Endothelial cell of umbilical vein (primary cell): Measurements from ENCODE around the gene HBG2. TPM values are rescaled to one million over a fixed set of nuclear protein-coding genes. Genes with fewer than 3 reads are reported as not detected.
"Not testable (repeated sequence)": the region's sequence is repeated elsewhere in the genome, so short reads cannot be mapped to it uniquely, and the experiment has no call there.

Experiments
- BruUV-seq: library from RNA; stranded (reverse); fragments of 400-500 nt; replicated peaks from 2 replicates; lab custom pipeline; 2021; lab: Mats Ljungman, UMichigan
- CTCF ChIA-PET: fragments of 300-600, 350-600 bp; sonication (Branson Sonifier 250); formaldehyde crosslinking; loops from one replicate; lab custom pipeline; 2021; ENCODE audit warnings: antibody characterized with exemption, inconsistent platforms; lab: Charles Lee
- POLR2A ChIA-PET: fragments of 300-600, 350-600 bp; sonication (Branson Sonifier 250); formaldehyde crosslinking; loops from one replicate; lab custom pipeline; 2021; ENCODE audit warnings: antibody characterized with exemption, inconsistent platforms; lab: Charles Lee
- DNase-seq: peaks from one replicate; pipeline ENCODE4 v3.0.0-alpha.2; 2011; ENCODE audit warnings: low read depth, low spot score
- FAIRE-seq: peaks from 2 replicates; lab custom pipeline; 2011; peaks lifted over from hg19 to GRCh38; lab: Jason Lieb, UNC
- H2AFZ ChIP-seq: 2 replicates; pipeline ENCODE4 v1.6.0; 2012; ENCODE audit warnings: low read depth, low read length, control low read depth, inconsistent platforms
- H3K27ac ChIP-seq: 2 replicates; pipeline ENCODE4 v1.5.1; 2011; ENCODE audit warnings: low read depth, mild to moderate bottlenecking, control low read depth, low read length, moderate library complexity; ENCODE audit not compliant: insufficient read depth
- H3K27me3 ChIP-seq, 2 experiments: 2 replicates each; pipeline versions ENCODE4 v1.6.0 to v1.6.1; 2011; ENCODE audit warnings: low read length in 2 of 2, mixed read lengths in 1 of 2; ENCODE audit not compliant: control insufficient read depth in 2 of 2, insufficient read depth in 2 of 2
- H3K36me3 ChIP-seq, 2 experiments: 2 replicates in 1 of 2; 3 replicates in 1 of 2; pipeline ENCODE4 v1.5.1; 2011; ENCODE audit warnings: low read length in 2 of 2, mild to moderate bottlenecking in 1 of 2, moderate library complexity in 1 of 2; ENCODE audit not compliant: control insufficient read depth in 2 of 2, insufficient read depth in 2 of 2; ENCODE audit errors: extremely low read depth in 1 of 2
- H3K4me1 ChIP-seq: 3 replicates; pipeline ENCODE4 v1.5.1; 2011; ENCODE audit warnings: mild to moderate bottlenecking, low read length; ENCODE audit not compliant: control insufficient read depth, insufficient read depth; ENCODE audit errors: extremely low read depth
- H3K4me2 ChIP-seq: 2 replicates; pipeline ENCODE4 v1.6.1; 2011; ENCODE audit warnings: low read length, control low read depth, mixed read lengths; ENCODE audit not compliant: insufficient read depth
- H3K4me3 ChIP-seq, 3 experiments: fragments of 200-600 bp in 1 of 3; sonication (generic), shearing (Covaris generic) in 1 of 3; replicated peaks in 1 of 3; 2 replicates each; pipeline ENCODE4 v1.5.1; 2011 to 2016; ENCODE audit warnings: control low read depth in 3 of 3, low read length in 3 of 3, mild to moderate bottlenecking in 2 of 3, inconsistent platforms in 1 of 3, low read depth in 1 of 3, moderate library complexity in 1 of 3; ENCODE audit not compliant: insufficient read depth in 1 of 3
- H3K79me2 ChIP-seq: 2 replicates; pipeline ENCODE4 v1.6.0; 2012; ENCODE audit warnings: low read length, inconsistent platforms; ENCODE audit not compliant: control insufficient read depth, insufficient read depth
- H3K9ac ChIP-seq: replicated peaks from 2 replicates; pipeline ENCODE3; 2011; ENCODE audit warnings: low read length, control low read depth; ENCODE audit not compliant: insufficient read depth; ENCODE audit errors: extremely low read depth
- H3K9me1 ChIP-seq: replicated peaks from 3 replicates; pipeline ENCODE4 v1.6.0; 2011; ENCODE audit warnings: mild to moderate bottlenecking, low read length; ENCODE audit not compliant: control insufficient read depth, insufficient read depth; ENCODE audit errors: extremely low read depth
- H3K9me3 ChIP-seq: replicated peaks from 2 replicates; pipeline ENCODE4 v1.5.1; 2012; ENCODE audit warnings: low read length, inconsistent platforms; ENCODE audit not compliant: control insufficient read depth, insufficient read depth
- H4K20me1 ChIP-seq: replicated peaks from 2 replicates; pipeline ENCODE3; 2011; ENCODE audit warnings: mild to moderate bottlenecking, low read length; ENCODE audit not compliant: control insufficient read depth, insufficient read depth; ENCODE audit errors: extremely low read depth
- EZH2 ChIP-seq: IDR thresholded peaks from 2 replicates; pipeline ENCODE4 v1.6.1; 2012; ENCODE audit warnings: borderline replicate concordance, low read depth, mild to moderate bottlenecking, moderate library complexity, low read length, inconsistent platforms; ENCODE audit not compliant: severe bottlenecking
- FOS ChIP-seq: IDR thresholded peaks from 2 replicates; pipeline ENCODE4 v1.6.1; 2011; ENCODE audit warnings: mild to moderate bottlenecking, low read length, moderate library complexity, borderline replicate concordance; ENCODE audit not compliant: insufficient read depth
- JUN ChIP-seq: IDR thresholded peaks from 2 replicates; pipeline ENCODE4 v1.6.1; 2011; ENCODE audit warnings: borderline replicate concordance, low read depth; ENCODE audit not compliant: insufficient read length, insufficient read depth
- MYC ChIP-seq: IDR thresholded peaks from one replicate; pipeline ENCODE4 v1.6.1; 2011; ENCODE audit warnings: mild to moderate bottlenecking, low read depth, low read length
- POLR2AphosphoS5 ChIP-seq: IDR thresholded peaks from 2 replicates; pipeline ENCODE4 v1.6.1; 2012; ENCODE audit warnings: low read depth, mild to moderate bottlenecking, control low read depth, low read length, moderate library complexity; ENCODE audit not compliant: insufficient read depth
- dilution Hi-C: fragments of 300-500 bp; cut with MboI; formaldehyde crosslinking; loops from one replicate; pipeline ENCODE4 v1.15.0; 2019; ENCODE audit warnings: low sequenced_read_pairs; ENCODE audit not compliant: extremely low pct_ligation_motif_present
- intact Hi-C: fragments of 100-400 bp; cut with micrococcal nuclease; formaldehyde crosslinking; loops from one replicate; pipeline ENCODE4 v1.10.0; 2022
- polyA plus RNA-seq, 4 experiments: library from polyadenylated mRNA; depleted of rRNA in 3 of 4; stranded (reverse) in 3 of 4; unstranded in 1 of 4; fragments of >200 nt; gene quantifications; 2 replicates each; pipeline versions ENCODE4 v1.2.1 to v1.2.3, GENCODE V29; 2011 to 2012; ENCODE audit warnings: missing spikeins in 1 of 4
- total RNA-seq: library from RNA; stranded (reverse); gene quantifications from 2 replicates; pipeline ENCODE4 v1.2.3, GENCODE V29; 2021

HBG2 gene
- total and polyA plus RNA-seq, 2 donors (not counting 3 experiments of a cell fraction or from before 2014, with no cell fraction given): 1.2 TPM; not detected in 1

DNA sequence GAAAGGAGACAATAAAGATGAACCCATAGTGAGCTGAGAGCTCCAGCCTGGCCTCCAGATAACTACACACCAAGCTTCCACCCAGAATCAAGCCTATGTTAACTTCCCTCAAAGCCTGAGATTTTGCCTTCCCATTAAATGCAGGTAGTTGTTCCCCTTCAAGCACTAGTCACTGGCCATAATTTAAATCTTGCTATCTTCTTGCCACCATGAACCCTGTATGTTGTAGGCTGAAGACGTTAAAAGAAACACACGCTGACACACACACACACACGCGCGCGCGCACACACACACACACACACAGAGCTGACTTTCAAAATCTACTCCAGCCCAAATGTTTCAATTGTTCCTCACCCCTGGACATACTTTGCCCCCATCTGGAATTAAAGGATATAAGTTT, 6.1 kb downstream of the HBG2 start:
- DNase-seq, H3K27ac ChIP-seq, H3K4me2 ChIP-seq, H3K9ac ChIP-seq, H3K9me1 ChIP-seq, H3K79me2 ChIP-seq, H3K27me3 ChIP-seq, dilution Hi-C loops, H3K4me1 ChIP-seq, FAIRE-seq, H3K4me3 ChIP-seq, H3K36me3 ChIP-seq, POLR2A ChIA-PET, intact Hi-C loops, H4K20me1 ChIP-seq, H3K9me3 ChIP-seq, CTCF ChIA-PET, BruUV-seq, H2AFZ ChIP-seq: not testable (repeated sequence)

DNA sequence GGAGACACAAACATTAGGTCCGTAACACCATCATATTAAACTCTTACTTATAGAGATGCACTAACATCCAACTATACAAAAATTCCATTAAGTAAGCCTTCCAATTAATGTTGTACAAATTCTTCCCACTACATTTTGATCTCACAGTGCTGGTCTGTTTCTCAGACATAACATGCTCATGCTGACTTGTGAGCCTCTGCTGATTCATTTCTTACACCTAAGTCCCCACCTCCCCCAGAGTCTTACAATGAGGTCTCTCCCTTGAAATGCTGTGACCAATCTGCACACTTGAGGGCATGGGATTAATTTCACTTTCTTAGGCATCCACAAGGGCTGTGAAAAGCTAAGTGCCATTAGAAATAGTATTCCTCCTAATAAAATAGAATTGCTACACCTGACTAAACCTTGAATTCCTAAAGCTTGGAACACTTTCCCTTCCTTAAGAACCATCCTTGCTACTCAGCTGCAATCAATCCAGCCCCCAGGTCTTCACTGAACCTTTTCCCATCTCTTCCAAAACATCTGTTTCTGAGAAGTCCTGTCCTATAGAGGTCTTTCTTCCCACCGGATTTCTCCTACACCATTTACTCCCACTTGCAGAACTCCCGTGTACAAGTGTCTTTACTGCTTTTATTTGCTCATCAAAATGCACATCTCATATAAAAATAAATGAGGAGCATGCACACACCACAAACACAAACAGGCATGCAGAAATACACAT, 6.9 kb downstream of the HBG2 start:
- Histone ChIP-seq H3K27ac (no peak overlapping the region), H3K4me3 (no peak overlapping the region), H4K20me1 (no peaks in the 10 kb centered on the region), H3K4me2 (no peak overlapping the region), H3K9ac (no peak overlapping the region), H3K36me3 (no peaks in the 10 kb centered on the region), H3K27me3 (no peaks in the 10 kb centered on the region), H3K9me3 (no peaks in the 10 kb centered on the region), H2AFZ (no peak overlapping the region), H3K79me2 (no peaks in the 10 kb centered on the region), H3K4me1 (no peaks in the 10 kb centered on the region), H3K9me1 (no peaks in the 10 kb centered on the region)
- ChIA-PET CTCF (no interaction called here), POLR2A (no interaction called here)
- FAIRE-seq (no peak), DNase-seq (no peak)
- intact Hi-C loops (no loop called here), dilution Hi-C loops (no loop called here)
- no TSS peak for BruUV-seq
- TF ChIP-seq EZH2: no peak
- no peak for TF ChIP-seq POLR2AphosphoS5
- no peak for TF ChIP-seq JUN
- TF ChIP-seq FOS: no peak
- TF ChIP-seq MYC: no peak
